Adrenal gland (tissue), 5 donors: ENCODE measurements around the gene USP17L24.
"Not testable (repeated sequence)": the region's sequence is repeated elsewhere in the genome, so short reads cannot be mapped to it uniquely, and the experiment has no call there.

Experiments
- CTCF ChIP-seq, 6 experiments: fragments of 450-650 bp in 4 of 6; fragments of 200-600 bp in 2 of 6; sonication (generic) in 1 of 6; IDR thresholded peaks; 1 replicate in 5 of 6; 2 replicates in 1 of 6; pipeline versions ENCODE4 v1.5.1 to v1.8.0; 2016 to 2021; ENCODE audit warnings: antibody characterized with exemption in 6 of 6, mild to moderate bottlenecking in 2 of 6, moderate library complexity in 1 of 6
- POLR2A ChIP-seq, 2 donors: fragments of 450-650 bp; IDR thresholded peaks; one replicate each; pipeline ENCODE4 v1.6.1; 2017; ENCODE audit warnings: antibody characterized with exemption in 2 of 2, mild to moderate bottlenecking in 2 of 2, moderate library complexity in 1 of 2
- donor health status: DM: no; HTN: no; CAD: no.

- TF ChIP-seq CTCF, POLR2A (IDR thresholded peaks at IDR 0.05): not testable (repeated sequence)
Measured at GRCh38 chr4:9339103-9339502, 14.1 kb downstream of the USP17L24 start, which contains the start of gene USP17L5.
